Adipocyte (in vitro differentiated cells): ENCODE results near the gene CDKL2.

ENCODE experiments used
- DNase-seq: peaks from one replicate; pipeline ENCODE4 v3.0.0-alpha.2; 2015; ENCODE audit warnings: low read depth
- H3K27me3 ChIP-seq: replicated peaks from 2 replicates; pipeline ENCODE4 v1.7.0; 2013; ENCODE audit warnings: mild to moderate bottlenecking, low read length, moderate library complexity; ENCODE audit not compliant: control insufficient read depth, insufficient read depth
- H3K36me3 ChIP-seq: 2 replicates; pipeline ENCODE4 v1.7.0; 2013; ENCODE audit warnings: low read length, mild to moderate bottlenecking, moderate library complexity; ENCODE audit not compliant: control insufficient read depth, insufficient read depth, severe bottlenecking
- H3K4me1 ChIP-seq: 2 replicates; pipeline ENCODE4 v1.7.0; 2013; ENCODE audit warnings: mild to moderate bottlenecking, low read length, moderate library complexity; ENCODE audit not compliant: control insufficient read depth, insufficient read depth
- H3K4me3 ChIP-seq: 2 replicates; pipeline ENCODE4 v1.7.0; 2013; ENCODE audit warnings: mild to moderate bottlenecking, low read length, moderate library complexity
- H3K9ac ChIP-seq: 2 replicates; pipeline ENCODE4 v1.7.0; 2013; ENCODE audit warnings: mild to moderate bottlenecking, low read length, moderate library complexity
- H3K9me3 ChIP-seq: 2 replicates; pipeline ENCODE4 v1.7.0; 2013; ENCODE audit warnings: mild to moderate bottlenecking, low read length, moderate library complexity; ENCODE audit not compliant: control insufficient read depth

Gene CDKL2

DNA sequence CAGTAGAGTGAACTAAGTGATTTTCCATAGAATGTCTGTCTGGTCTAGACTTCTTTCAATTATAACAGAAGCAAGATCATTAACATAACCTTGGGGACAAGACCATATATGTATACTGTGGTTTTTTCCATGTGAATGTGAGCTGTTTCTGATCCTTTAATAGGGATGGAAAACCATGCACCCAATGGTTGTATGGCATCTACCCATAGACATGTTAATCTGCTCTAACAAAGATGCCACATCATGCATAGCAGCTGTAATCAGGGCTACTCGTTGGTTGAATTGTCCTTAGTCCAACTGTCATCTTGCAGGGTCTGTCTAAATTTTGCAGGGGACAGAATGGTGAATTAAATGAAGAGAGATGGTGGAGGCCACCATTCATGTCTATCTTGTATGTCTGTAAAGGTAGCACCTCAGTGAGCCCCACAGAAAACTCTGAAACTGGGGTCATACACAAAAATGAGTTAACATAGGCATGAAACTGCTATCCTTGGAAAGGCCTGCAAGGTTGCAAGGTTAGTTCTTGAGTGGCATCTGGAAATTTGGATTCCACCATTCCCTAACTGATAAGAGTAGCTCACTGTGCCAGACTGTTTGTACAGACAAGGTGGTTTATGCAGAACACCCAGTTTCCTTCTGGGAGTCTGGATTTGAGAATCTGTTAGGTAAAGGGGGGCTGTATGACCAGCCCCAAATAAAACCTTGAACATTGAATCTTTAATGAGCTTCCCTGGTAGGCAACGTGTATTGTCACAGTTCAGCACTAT lies 99.6 kb downstream of the CDKL2 start:
- DNase-seq = no peak
- Histone ChIP-seq H3K4me3 (no peak overlapping the region), H3K4me1 (no peaks in the 10 kb centered on the region), H3K36me3 (peaks cover 70% of the 10 kb centered on the region), H3K9ac (no peak overlapping the region), H3K27me3 (no peaks in the 10 kb centered on the region), H3K9me3 (peaks cover 4% of the 10 kb centered on the region)
